Measurements from ENCODE around the gene CSTF1.

CSTF1 gene

GRCh38 chr20:56348305-56348693 is 44.1 kb upstream of the CSTF1 start:
- no peaks in the 10 kb centered on the region for H3K9me3 ChIP-seq (ENCODE audit: severe bottlenecking)
- no peak for DNase-seq
- no peak overlapping the region for H3K27ac ChIP-seq
- no peak overlapping the region for H3K4me3 ChIP-seq (ENCODE audit: low read depth, low read length)
- peaks cover 19% of the 10 kb centered on the region for H3K27me3 ChIP-seq (ENCODE audit: insufficient read depth, low read depth, severe bottlenecking)
- no peak for TF ChIP-seq CTCF (IDR thresholded peaks at IDR 0.05; ENCODE audit: low read depth, low read length)
- H3K36me3 ChIP-seq, result no peaks in the 10 kb centered on the region

GRCh38 chr20:56348746-56349145 is 43.7 kb upstream of the CSTF1 start:
- Histone ChIP-seq H3K27me3 (ENCODE audit: insufficient read depth, low read depth, severe bottlenecking) (peaks cover 14% of the 10 kb centered on the region), H3K27ac (no peak overlapping the region)

GRCh38 chr20:56350842-56351241 is 41.6 kb upstream of the CSTF1 start:
- no peak overlapping the region for H3K4me3 ChIP-seq (ENCODE audit: low read depth, low read length)
- DNase-seq, result no peak
- H3K27me3 ChIP-seq (ENCODE audit: insufficient read depth, low read depth, severe bottlenecking), result no peaks in the 10 kb centered on the region
- H3K27ac ChIP-seq, result no peak overlapping the region
- TF ChIP-seq CTCF (IDR thresholded peaks at IDR 0.05; ENCODE audit: low read depth, low read length), result no peak
- no peaks in the 10 kb centered on the region for H3K36me3 ChIP-seq
- H3K9me3 ChIP-seq (ENCODE audit: severe bottlenecking), result no peaks in the 10 kb centered on the region

More at GRCh38 chr20:56348746-56349145, 43.7 kb upstream of the CSTF1 start:
- no peak for TF ChIP-seq CTCF (IDR thresholded peaks at IDR 0.05; ENCODE audit: low read depth, low read length)
- Histone ChIP-seq H3K9me3 (ENCODE audit: severe bottlenecking) (no peaks in the 10 kb centered on the region), H3K4me3 (ENCODE audit: low read depth, low read length) (no peak overlapping the region), H3K36me3 (no peaks in the 10 kb centered on the region)
- DNase-seq, result no peak

- TF ChIP-seq CTCF (IDR thresholded peaks at IDR 0.05; ENCODE audit: low read depth, low read length), result no peak
- Histone ChIP-seq H3K9me3 (ENCODE audit: severe bottlenecking) (no peaks in the 10 kb centered on the region), H3K27ac (no peak overlapping the region), H3K4me3 (ENCODE audit: low read depth, low read length) (no peak overlapping the region), H3K27me3 (ENCODE audit: insufficient read depth, low read depth, severe bottlenecking) (no peaks in the 10 kb centered on the region), H3K36me3 (no peaks in the 10 kb centered on the region)
- DNase-seq, result no peak
Observed at GRCh38 chr20:56352345-56353055, 39.9 kb upstream of the CSTF1 start.

GRCh38 chr20:56353356-56353755 is 39.1 kb upstream of the CSTF1 start:
- H3K36me3 ChIP-seq, result no peaks in the 10 kb centered on the region
- no peak overlapping the region for H3K27ac ChIP-seq
- H3K27me3 ChIP-seq (ENCODE audit: insufficient read depth, low read depth, severe bottlenecking), result no peaks in the 10 kb centered on the region
- no peaks in the 10 kb centered on the region for H3K9me3 ChIP-seq (ENCODE audit: severe bottlenecking)
- no peak for TF ChIP-seq CTCF (IDR thresholded peaks at IDR 0.05; ENCODE audit: low read depth, low read length)
- no peak for DNase-seq
- no peak overlapping the region for H3K4me3 ChIP-seq (ENCODE audit: low read depth, low read length)

GRCh38 chr20:56358070-56358469 is 34.4 kb upstream of the CSTF1 start:
- no peaks in the 10 kb centered on the region; the same call in 1 of the 2 replicates for H3K36me3 ChIP-seq
- H3K27ac ChIP-seq, result no peak overlapping the region
- no peak for DNase-seq
- no peak overlapping the region for H3K4me3 ChIP-seq (ENCODE audit: low read depth, low read length)
- no peak for TF ChIP-seq CTCF (IDR thresholded peaks at IDR 0.05; ENCODE audit: low read depth, low read length)
- H3K27me3 ChIP-seq (ENCODE audit: insufficient read depth, low read depth, severe bottlenecking), result no peaks in the 10 kb centered on the region
- no peaks in the 10 kb centered on the region for H3K9me3 ChIP-seq (ENCODE audit: severe bottlenecking)

All from WERI-Rb-1 (cell line).